A673 (cell line): ENCODE results near the gene RNASEL. TPM values are rescaled to one million over a fixed set of nuclear protein-coding genes. Genes with fewer than 3 reads are reported as not detected.

Experiments
- Bru-seq: library from RNA; stranded (reverse); fragments of 400-500 nt; gene quantifications from one replicate; lab custom pipeline; 2021; lab: Mats Ljungman, UMichigan
- BruChase-seq, 2 experiments: library from RNA; stranded (reverse); fragments of 400-500 nt; gene quantifications; one replicate each; lab custom pipeline; 2021; lab: Mats Ljungman, UMichigan
- BruUV-seq: library from RNA; stranded (reverse); fragments of 400-500 nt; replicated peaks from 2 replicates; lab custom pipeline; 2021; lab: Mats Ljungman, UMichigan
- CTCF ChIA-PET: fragments of 300-600 bp; sonication (Branson Sonifier 250); formaldehyde crosslinking; loops from one replicate; lab custom pipeline; 2022; ENCODE audit warnings: antibody characterized with exemption; lab: Charles Lee
- POLR2A ChIA-PET: fragments of 300-600 bp; sonication (Branson Sonifier 250); formaldehyde crosslinking; loops from one replicate; lab custom pipeline; 2022; ENCODE audit warnings: antibody characterized with exemption; ENCODE audit not compliant: low non-redundant PET; lab: Charles Lee
- DNase-seq: peaks from one replicate; pipeline ENCODE4 v3.0.0-alpha.2; 2015; ENCODE audit warnings: low spot score
- H3K27ac ChIP-seq: fragments of 200-600 bp; sonication (generic); 2 replicates; pipeline ENCODE4 v1.5.1; 2016; ENCODE audit warnings: mixed run types, low read depth, mild to moderate bottlenecking, mixed read lengths, antibody characterized with exemption, low read length; ENCODE audit not compliant: poor library complexity, severe bottlenecking
- H3K27me3 ChIP-seq: fragments of 200-600 bp; sonication (generic); replicated peaks from 2 replicates; pipeline ENCODE4 v1.6.1; 2017; ENCODE audit warnings: mixed run types, low read depth, mild to moderate bottlenecking, mixed read lengths, antibody characterized with exemption, low read length; ENCODE audit not compliant: insufficient read depth, poor library complexity
- H3K36me3 ChIP-seq: fragments of 200-600 bp; sonication (generic); 2 replicates; pipeline ENCODE4 v1.6.1; 2016; ENCODE audit warnings: mixed run types, mild to moderate bottlenecking, mixed read lengths, antibody characterized with exemption, low read length; ENCODE audit not compliant: insufficient read depth, poor library complexity, severe bottlenecking
- H3K4me1 ChIP-seq: fragments of 200-600 bp; sonication (generic); 2 replicates; pipeline ENCODE4 v1.6.1; 2017; ENCODE audit warnings: mixed run types, mild to moderate bottlenecking, mixed read lengths, antibody characterized with exemption, low read length; ENCODE audit not compliant: insufficient read depth, poor library complexity, severe bottlenecking
- H3K4me3 ChIP-seq: fragments of 200-600 bp; sonication (generic); 2 replicates; pipeline ENCODE4 v1.5.1; 2016; ENCODE audit warnings: low read depth, mixed run types, mild to moderate bottlenecking, mixed read lengths, low read length; ENCODE audit not compliant: poor library complexity, severe bottlenecking
- H3K9me3 ChIP-seq: fragments of 200-600 bp; sonication (generic); 2 replicates; pipeline ENCODE4 v1.6.1; 2016; ENCODE audit warnings: mixed run types, low read depth, mild to moderate bottlenecking, mixed read lengths, antibody characterized with exemption, low read length; ENCODE audit not compliant: poor library complexity, severe bottlenecking
- CTCF ChIP-seq: fragments of 300-800, 200-600 bp; sonication (generic); conservative IDR thresholded peaks from 2 replicates; pipeline ENCODE4 v1.5.1; 2017; ENCODE audit warnings: low read depth, mild to moderate bottlenecking, antibody characterized with exemption, low read length, moderate library complexity, mixed read lengths
- EZH2 ChIP-seq: fragments of 200-600 bp; sonication (generic); IDR thresholded peaks from 2 replicates; pipeline ENCODE4 v1.6.1; 2017; ENCODE audit warnings: borderline replicate concordance, low read depth, mild to moderate bottlenecking, mixed read lengths, antibody characterized with exemption, low read length; ENCODE audit not compliant: poor library complexity, severe bottlenecking
- intact Hi-C: fragments of 100-400 bp; cut with micrococcal nuclease; formaldehyde crosslinking; loops from one replicate; pipeline ENCODE4 v1.10.0; 2022; ENCODE audit not compliant: unreplicated experiment
- long read RNA-seq: library from polyadenylated mRNA; stranded (forward); transcript quantifications from one replicate; pipeline ENCODE4 v2.0.0, GENCODE V29; 2022
- total RNA-seq: library from RNA; stranded (reverse); gene quantifications from 2 replicates; pipeline ENCODE4 v1.2.3, GENCODE V29; 2021

RNASEL gene
- 3.2 and 3.3 TPM in 2 replicates for total RNA-seq
- percentile 44 among the genes with signal in this experiment for Bru-seq, nascent RNA
- percentile 49 among the genes with signal in this experiment for BruChase-seq, experiment 1, labeled RNA remaining after a 2-hour chase
- BruChase-seq, experiment 2, labeled RNA remaining after a 6-hour chase = percentile 49 among the genes with signal in this experiment
- long read RNA-seq, full-length matches to known transcripts = 17 of 23 reads
- long read RNA-seq, partial matches to known transcripts = 4 of 23 reads
- long read RNA-seq, other reads (novel, unspliced or antisense) = 2 of 23 reads

- Histone ChIP-seq H3K4me1 (no peaks in the 10 kb centered on the region), H3K27me3 (no peaks in the 10 kb centered on the region), H3K36me3 (no peaks in the 10 kb centered on the region), H3K4me3 (peak within 1 kb of the TSS; percentile 55), H3K9me3 (no peaks in the 10 kb centered on the region), H3K27ac (peak within 1 kb of the TSS; percentile 70)
- intact Hi-C loops = no loop called here
- TSS peak; percentile 54 for BruUV-seq
- CTCF ChIA-PET = interaction anchor here (1.2 to 1.7 kb wide), 2 partner anchors 194 to 198 kb away, joined by 3 to 5 read pairs; no protein-coding TSS in a partner anchor
- DNase-seq = peak; percentile 77
- POLR2A ChIA-PET = interaction anchor here (0.7 kb wide), 1 partner anchor 141 kb away, joined by 3 read pairs; no protein-coding TSS in a partner anchor
- TF ChIP-seq CTCF = no peak
- no peak for TF ChIP-seq EZH2
These were observed at the start of gene RNASEL for GRCh38 chr1:182588500-182589396. Gene RNASEL (minus strand): TSS chr1:182589256. CDS start chr1:182586806, 2,450 bp downstream.

- no peaks in the 10 kb centered on the region for H3K9me3 ChIP-seq
- POLR2A ChIA-PET = no interaction called here
- no peaks in the 10 kb centered on the region for H3K4me1 ChIP-seq
- TF ChIP-seq CTCF = no peak
- TF ChIP-seq EZH2 = no peak
- H3K27ac ChIP-seq = no peak overlapping the region
- intact Hi-C loops = no loop called here
- DNase-seq = no peak
- CTCF ChIA-PET = interaction anchor here (0.8 kb wide), 1 partner anchor 20 kb away, joined by 5 read pairs; no protein-coding TSS in a partner anchor
- BruUV-seq = no TSS peak
- no peak overlapping the region for H3K4me3 ChIP-seq
- H3K27me3 ChIP-seq = no peaks in the 10 kb centered on the region
- H3K36me3 ChIP-seq = no peaks in the 10 kb centered on the region
These were observed 48.7 kb upstream of the RNASEL start for GRCh38 chr1:182637769-182638168.

GRCh38 chr1:182635871-182636270 is 46.8 kb upstream of the RNASEL start:
- CTCF ChIA-PET = interaction anchor here (0.7 kb wide), 1 partner anchor 150 kb away, joined by 3 read pairs; no protein-coding TSS in a partner anchor
- H3K4me1 ChIP-seq = peaks cover 1% of the 10 kb centered on the region
- intact Hi-C loops = no loop called here

More at GRCh38 chr1:182635871-182636270, 46.8 kb upstream of the RNASEL start:
- BruUV-seq = no TSS peak
- Histone ChIP-seq H3K4me3 (no peak overlapping the region), H3K27me3 (no peaks in the 10 kb centered on the region), H3K36me3 (no peaks in the 10 kb centered on the region), H3K27ac (no peak overlapping the region), H3K9me3 (no peaks in the 10 kb centered on the region)
- DNase-seq = no peak
- POLR2A ChIA-PET = no interaction called here
- TF ChIP-seq CTCF = no peak
- no peak for TF ChIP-seq EZH2
